ENCODE data around the gene SLC33A1.

SLC33A1 gene

GRCh38 chr3:155790272-155790925 is 63.8 kb downstream of the SLC33A1 start:
- DNase-seq (ENCODE audit: low read depth): no peak

GRCh38 chr3:155785662-155786295 is 68.4 kb downstream of the SLC33A1 start:
- no peak for DNase-seq (ENCODE audit: low read depth)

- DNase-seq (ENCODE audit: low read depth): no peak
These were observed 71.8 kb downstream of the SLC33A1 start for GRCh38 chr3:155782390-155782953.

GRCh38 chr3:155780291-155780690 is 73.9 kb downstream of the SLC33A1 start:
- no peak for DNase-seq (ENCODE audit: low read depth)

GRCh38 chr3:155778462-155778861 is 75.8 kb downstream of the SLC33A1 start:
- DNase-seq (ENCODE audit: low read depth): no peak

GRCh38 chr3:155772801-155773200 is 81.4 kb downstream of the SLC33A1 start:
- DNase-seq (ENCODE audit: low read depth): no peak

GRCh38 chr3:155771126-155771525 is 83.1 kb downstream of the SLC33A1 start:
- DNase-seq (ENCODE audit: low read depth): no peak

Data from activated T-helper 1 cell treated with Interleukin-2 at 50 U/mL for 16 hours (primary cell).